Measurements from ENCODE around the gene CAMSAP1.

CAMSAP1 gene

DNA sequence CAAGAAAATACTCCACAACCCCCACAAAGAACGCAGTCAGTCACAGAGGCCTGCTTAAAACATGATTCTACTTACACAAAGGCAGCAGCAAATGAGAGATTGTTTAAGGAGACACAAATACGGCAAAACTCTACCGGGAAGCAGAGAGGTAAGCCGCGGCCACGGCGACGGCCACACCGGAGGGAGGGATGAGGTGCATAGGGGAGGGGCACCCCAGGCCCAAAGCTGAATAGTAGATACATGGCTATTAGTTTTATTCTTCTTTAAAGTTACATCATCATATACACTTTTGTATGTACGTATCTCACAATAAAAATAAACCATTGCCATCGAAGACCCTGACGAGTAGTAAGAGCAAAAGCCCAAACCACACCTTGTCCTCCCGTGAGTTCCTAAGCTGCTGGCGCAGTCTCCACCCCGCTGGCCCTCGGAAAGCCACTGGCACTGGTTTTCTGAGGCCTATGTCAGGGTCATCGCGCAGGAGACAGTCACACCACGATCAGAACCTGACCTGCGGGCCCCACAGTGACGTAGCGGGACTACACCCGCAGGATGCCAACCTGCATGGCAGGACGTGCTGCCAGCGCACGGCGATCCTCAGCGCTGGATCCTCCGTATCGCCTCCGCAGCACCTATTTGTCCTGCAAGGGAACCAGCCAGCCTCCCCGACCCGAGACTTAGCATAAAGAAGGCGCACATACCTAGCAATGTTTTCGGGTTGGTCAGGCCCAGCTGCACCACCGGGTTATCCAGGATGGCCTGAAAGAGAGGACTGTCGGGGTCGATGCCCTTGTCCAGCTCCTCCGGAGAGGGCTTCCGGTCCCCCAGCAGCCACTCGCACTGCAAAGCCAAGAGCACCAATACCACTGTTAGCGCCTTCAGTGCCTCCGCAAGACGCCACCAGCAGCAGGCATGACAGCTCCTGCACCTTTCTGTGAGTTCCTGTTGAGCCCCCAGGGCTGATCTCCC lies 30.5 kb upstream of the CAMSAP1 start:
- DNase-seq = no peak

DNA sequence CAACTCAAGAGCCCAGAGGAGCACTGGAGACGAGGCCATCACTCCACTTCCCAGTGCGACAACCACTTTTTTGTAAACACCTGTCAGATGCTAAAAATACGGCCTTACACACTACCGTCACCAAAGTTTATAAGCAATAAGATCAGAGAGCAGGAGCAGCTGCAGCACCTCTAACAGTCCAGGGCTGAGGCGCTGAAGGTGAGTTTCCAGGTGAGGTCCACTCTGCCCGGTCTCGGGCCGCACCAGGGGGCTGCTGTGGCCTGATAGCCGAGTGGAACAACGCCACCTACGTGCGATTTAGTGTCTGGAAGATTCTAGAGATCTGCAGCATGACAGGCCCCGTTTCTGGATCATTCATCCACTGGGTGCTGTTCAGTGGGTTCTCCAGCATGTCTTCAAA lies 25.8 kb upstream of the CAMSAP1 start:
- no peak for DNase-seq

DNA sequence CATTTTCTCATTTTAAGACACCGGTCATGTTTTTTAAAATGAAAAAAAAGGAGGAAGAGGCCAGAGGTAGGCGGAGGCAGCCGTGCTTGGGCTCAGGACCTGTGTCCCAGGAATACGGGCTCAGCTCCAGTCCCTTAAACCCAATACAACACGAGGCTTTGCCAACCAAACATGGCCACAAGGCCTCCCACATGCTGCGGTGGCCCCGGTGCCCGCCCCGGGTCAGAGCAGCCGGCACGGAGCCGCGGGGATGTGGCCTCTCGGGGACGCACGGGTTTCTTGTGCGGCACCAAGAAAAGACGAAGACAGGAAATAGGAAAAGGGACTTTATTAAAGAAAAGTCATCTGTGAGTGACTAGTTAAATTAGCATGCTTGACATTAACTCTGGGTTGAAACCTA lies 25.3 kb upstream of the CAMSAP1 start:
- no peak for DNase-seq

DNA sequence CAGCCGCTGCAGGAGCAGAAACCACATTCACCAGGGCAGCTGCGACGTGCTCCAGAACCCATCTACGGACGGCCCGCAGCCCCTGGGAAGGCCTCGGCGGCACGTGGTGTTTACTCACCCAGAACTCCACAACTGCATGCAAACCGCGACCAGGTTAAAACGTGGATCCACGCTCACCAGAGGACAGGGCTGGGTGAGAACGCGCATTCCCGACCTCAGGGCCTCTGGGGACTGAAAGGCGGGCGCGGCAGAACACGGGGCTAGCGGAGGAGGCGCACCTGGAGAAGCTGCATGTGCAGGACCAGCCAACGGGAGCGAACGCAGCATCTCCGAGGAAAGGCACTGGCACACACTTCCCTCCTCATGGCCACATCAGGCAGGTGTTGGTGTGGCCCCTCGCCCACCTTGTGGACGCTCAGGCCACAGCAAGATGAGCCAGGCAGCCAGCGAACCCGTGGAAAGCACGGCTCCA lies 24.0 kb upstream of the CAMSAP1 start:
- no peak for DNase-seq

GRCh38 chr9:135930446-135931345 lies 23.4 kb upstream of the CAMSAP1 start:
- no peak for DNase-seq

DNA sequence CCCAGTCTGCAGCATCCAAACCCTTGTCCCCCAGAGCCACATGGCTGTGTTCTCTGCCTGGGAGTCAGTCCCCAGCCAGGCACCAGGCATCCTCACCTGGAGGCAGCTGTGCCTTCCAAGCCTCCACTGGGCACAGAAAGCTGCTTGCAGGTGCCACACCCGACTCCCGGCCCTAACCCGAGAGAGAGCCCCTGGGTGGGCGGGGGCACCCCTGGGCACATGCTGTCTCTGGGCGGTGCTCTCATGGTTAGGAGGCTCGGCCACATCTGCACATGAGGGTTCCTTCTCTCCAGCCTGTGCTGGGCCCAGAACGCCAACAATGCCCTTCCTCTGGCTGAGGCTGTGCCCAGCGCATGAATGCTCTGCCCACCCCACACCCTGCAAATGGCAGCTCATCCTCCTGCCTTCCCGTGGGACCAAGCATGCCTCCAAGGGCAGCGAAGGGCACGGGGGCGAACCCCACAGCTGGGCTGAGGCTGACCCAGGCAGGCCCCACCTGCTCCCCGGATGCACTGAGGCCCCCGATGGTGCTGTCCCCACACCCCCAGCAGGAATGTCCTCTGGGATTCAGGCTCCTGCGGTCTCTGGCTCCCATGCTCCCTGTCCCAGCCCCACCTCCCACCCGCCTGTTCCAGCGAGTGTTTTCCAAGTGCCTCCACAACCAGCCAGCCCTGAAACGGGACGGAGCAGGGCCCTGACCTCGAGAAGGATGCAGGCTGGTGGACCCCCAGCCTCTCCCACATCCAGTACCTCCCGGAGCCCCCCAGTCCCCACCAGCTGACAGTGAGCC lies 22.5 kb upstream of the CAMSAP1 start:
- DNase-seq = no peak

DNA sequence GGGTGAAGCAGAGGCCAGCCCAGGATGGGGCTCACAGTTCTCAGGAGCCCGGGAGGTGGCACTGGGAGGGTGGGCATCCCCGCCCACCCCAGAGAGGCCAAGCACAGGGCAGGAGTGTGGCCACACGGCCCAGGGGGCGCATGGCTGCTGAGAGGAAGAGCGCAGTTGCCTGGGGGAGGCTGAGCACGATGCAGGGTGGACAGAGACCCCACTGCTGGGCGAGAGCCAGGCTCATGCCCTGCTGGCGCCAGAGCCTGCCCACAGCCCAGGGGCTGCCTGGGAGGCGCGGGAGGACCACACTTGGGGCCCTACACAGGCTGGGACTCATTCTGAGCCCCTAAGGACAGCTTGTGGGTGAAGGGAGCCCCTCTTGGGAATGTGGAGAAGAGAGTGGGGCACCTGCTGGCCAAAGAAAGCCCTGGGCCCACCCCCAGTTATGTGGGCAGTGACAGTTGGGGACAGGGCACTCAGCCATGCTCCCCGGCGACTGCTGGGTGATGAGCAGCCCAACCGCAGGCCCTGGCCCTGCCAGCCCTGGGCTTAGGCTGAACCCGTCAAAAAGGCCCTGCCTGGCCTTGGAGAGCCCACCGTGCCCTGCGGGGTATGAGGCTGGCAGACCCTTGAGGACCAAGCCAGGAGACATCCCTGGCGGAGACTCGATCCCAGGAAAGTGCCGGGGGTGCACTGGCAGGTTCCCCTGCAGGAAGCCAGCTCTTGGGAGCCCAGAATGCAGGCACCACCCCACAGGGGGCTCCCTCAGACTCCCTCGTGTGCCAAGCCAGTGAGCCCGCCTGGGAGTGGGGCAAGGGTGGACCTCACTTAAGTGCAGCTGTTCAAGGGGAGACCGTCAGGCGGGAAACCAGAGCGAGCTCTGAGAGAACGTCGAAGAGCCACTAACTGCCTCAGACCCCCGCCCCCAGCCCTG lies 21.6 kb upstream of the CAMSAP1 start:
- DNase-seq = no peak

- no peak for DNase-seq
Observed at GRCh38 chr9:135928074-135928730, 20.9 kb upstream of the CAMSAP1 start.

GRCh38 chr9:135927195-135928013 lies 20.1 kb upstream of the CAMSAP1 start:
- no peak for DNase-seq

- DNase-seq = no peak
Observed at GRCh38 chr9:135926402-135927194, 19.3 kb upstream of the CAMSAP1 start.

DNA sequence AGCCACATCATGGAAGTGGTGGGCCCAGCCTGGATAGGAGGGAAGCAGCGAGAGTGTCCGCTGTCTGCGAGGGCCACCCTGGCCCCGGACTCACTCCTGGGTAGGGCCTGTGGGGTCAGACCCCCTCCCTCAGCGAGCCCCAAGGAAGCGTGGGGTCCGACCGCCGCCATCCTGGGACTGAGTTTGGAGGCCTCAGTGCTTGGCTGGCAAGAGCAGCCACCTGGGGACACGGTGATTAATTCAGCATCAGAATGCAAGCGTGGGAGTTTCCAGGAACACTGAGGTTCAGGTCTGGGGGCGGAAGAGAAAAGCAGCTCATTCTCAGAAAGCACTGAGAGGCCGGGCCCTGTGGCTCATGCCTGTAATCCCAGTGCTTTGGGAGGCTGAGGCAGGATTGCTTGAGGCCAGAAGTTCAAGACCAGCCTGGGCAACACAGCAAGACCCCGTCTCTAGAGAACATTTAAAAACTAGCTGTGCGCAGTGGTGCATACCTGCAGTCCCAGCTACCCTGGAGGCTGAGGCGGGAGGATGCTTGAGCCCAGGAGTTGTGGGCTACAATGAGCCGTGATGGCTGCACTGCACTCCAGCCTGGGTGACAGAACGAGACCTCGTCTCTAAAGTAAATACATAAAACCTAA lies 18.3 kb upstream of the CAMSAP1 start:
- DNase-seq = no peak

DNA sequence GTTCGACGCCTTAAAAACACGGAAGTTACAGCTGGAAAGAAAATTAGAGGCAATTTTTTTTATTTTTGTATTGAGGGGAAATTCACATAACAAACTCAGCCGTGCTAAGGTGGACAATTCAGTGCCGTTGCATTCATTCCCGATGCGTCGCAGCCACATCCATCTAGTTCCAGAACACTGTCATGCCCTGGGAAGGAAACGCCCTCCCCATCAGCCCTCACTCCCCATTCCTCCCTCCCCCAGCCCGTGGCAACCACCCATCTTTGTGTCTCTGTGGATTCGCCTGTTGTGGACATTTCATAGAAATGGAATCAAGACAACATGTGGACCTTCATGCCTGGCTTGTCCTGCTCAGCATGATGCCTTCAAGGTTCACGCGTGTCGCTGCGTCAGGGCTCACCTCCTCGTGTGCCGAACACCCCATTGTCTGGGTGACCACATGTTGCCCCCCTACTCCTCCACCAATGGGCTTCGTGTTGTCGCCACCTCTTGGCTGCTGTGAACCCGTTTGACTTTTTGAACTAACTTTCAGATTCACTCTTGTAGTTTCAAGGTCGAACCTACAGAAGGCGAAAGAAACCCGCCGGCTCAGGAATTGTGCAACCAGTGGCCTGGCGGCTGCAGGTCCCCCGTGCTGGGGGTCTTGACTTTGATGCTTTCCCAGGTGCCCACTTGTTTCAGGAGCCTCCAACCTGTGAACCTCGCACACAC lies 17.4 kb upstream of the CAMSAP1 start:
- no peak for DNase-seq

- DNase-seq = no peak
Observed at GRCh38 chr9:135923508-135923907, 16.2 kb upstream of the CAMSAP1 start.

- DNase-seq = no peak
Observed at GRCh38 chr9:135921749-135922310, 14.5 kb upstream of the CAMSAP1 start.

DNA sequence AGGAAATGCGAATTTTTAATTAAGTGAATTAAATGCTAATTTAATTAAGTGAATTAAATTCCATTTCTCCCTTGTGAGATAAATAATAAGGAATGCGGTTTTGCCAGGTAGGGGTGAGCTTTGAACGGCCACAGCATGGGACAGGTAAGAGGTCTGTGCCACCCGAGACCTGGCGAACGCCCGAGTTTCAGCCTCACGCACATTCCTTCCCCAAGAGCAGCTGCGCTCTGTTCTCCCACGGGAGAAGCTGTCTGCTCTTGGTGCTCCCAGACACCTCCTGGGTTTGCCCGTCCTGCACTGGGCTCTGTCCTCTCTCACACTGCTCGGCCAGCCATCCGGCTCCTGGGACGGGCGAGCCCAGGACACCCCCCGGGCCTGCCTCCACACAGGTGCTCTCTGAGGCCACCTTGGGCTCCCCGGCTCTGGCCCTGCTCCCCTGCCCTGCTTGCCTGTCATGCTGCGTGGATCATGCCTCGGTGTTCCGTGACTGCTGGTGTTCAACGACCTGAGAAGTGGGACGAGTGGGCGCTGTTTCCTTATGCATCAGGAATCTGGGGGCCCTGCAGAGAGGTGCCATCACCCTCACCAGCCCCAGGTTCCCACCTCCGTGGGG lies 13.7 kb upstream of the CAMSAP1 start:
- no peak for DNase-seq

GRCh38 chr9:135920256-135920930 lies 13.0 kb upstream of the CAMSAP1 start:
- no peak for DNase-seq
